ENCODE data around the gene ABAT. TPM values are rescaled to one million over a fixed set of nuclear protein-coding genes. Genes with fewer than 3 reads are reported as not detected.

ABAT gene
- total RNA-seq, 4 donors from 2014 or later, result 5.5 to 8.4 (median 6.5) TPM

- DNase-seq (ENCODE audit: low spot score) (no peak), ATAC-seq (ENCODE audit: low FRiP score) (no peak)
- no peak for TF ChIP-seq CTCF (IDR thresholded peaks at IDR 0.05)
These were observed 11.0 kb upstream of the ABAT start for GRCh38 chr16:8663192-8664089.

- no peak for TF ChIP-seq CTCF (IDR thresholded peaks at IDR 0.05)
- no peak for DNase-seq (ENCODE audit: low spot score)
- ATAC-seq (ENCODE audit: low FRiP score), result no peak
These were observed 8.9 kb upstream of the ABAT start for GRCh38 chr16:8665529-8665928.

- no peak for DNase-seq (ENCODE audit: low spot score)
- ATAC-seq (ENCODE audit: low FRiP score), result no peak
- TF ChIP-seq CTCF (IDR thresholded peaks at IDR 0.05), result no peak
These were observed 6.9 kb upstream of the ABAT start for GRCh38 chr16:8667492-8667891.

- DNase-seq (ENCODE audit: low spot score), result no peak
- TF ChIP-seq CTCF (IDR thresholded peaks at IDR 0.05), result no peak
- ATAC-seq (ENCODE audit: low FRiP score), result no peak
These were observed 6.3 kb upstream of the ABAT start for GRCh38 chr16:8668113-8668512.

GRCh38 chr16:8669481-8669880 is 4.9 kb upstream of the ABAT start:
- DNase-seq (ENCODE audit: low spot score) (no peak), ATAC-seq (ENCODE audit: low FRiP score) (no peak)
- TF ChIP-seq CTCF (IDR thresholded peaks at IDR 0.05), result no peak

- ATAC-seq (ENCODE audit: low FRiP score), result no peak
These were observed 4.3 kb upstream of the ABAT start for GRCh38 chr16:8670014-8670560.

More at GRCh38 chr16:8670014-8670560, 4.3 kb upstream of the ABAT start:
- no peak for TF ChIP-seq CTCF (IDR thresholded peaks at IDR 0.05)
- DNase-seq (ENCODE audit: low spot score), result no peak

All from omental fat pad (tissue), 4 donors.